Urothelium cell line (cell line): ENCODE data around the gene CD164L2.

ENCODE experiments used
- DNase-seq: peaks from one replicate; pipeline ENCODE4 v3.0.0; 2011; ENCODE audit warnings: low spot score, mixed read lengths
- FAIRE-seq: peaks from 2 replicates; lab custom pipeline; 2011; peaks lifted over from hg19 to GRCh38; lab: Jason Lieb, UNC

CD164L2 gene

GRCh38 chr1:27330786-27331185 lies 52.3 kb downstream of the CD164L2 start:
- DNase-seq (no peak), FAIRE-seq (no peak)
